ENCODE data around the gene TMEM119.
A peak's percentile ranks its signal among the peaks of the same experiment; 100 is the strongest.
"Not testable (repeated sequence)": the region's sequence is repeated elsewhere in the genome, so short reads cannot be mapped to it uniquely, and the experiment has no call there.

Gene TMEM119

GRCh38 chr12:108562348-108563135 is 35.3 kb downstream of the TMEM119 start, which contains the start of gene ISCU:
Gene ISCU (plus strand): TSS chr12:108562596. CDS start chr12:108562623, 27 bp downstream.
- peak; percentile 100 for DNase-seq

GRCh38 chr12:108561852-108562347 is 36.0 kb downstream of the TMEM119 start:
- DNase-seq = no peak

GRCh38 chr12:108560752-108561719 is 36.8 kb downstream of the TMEM119 start, which contains the start of gene SART3:
Gene SART3 (minus strand): TSS chr12:108561173. CDS start chr12:108561154, 19 bp downstream.
- DNase-seq = peak; percentile 93

GRCh38 chr12:108560321-108560721 is 37.6 kb downstream of the TMEM119 start:
- DNase-seq = no peak

GRCh38 chr12:108559748-108560147 is 38.1 kb downstream of the TMEM119 start:
- no peak for DNase-seq

GRCh38 chr12:108559007-108559655 is 38.8 kb downstream of the TMEM119 start:
- no peak for DNase-seq

GRCh38 chr12:108555383-108555782 is 42.5 kb downstream of the TMEM119 start:
- not testable (repeated sequence) for DNase-seq

- DNase-seq = no peak
Measured at GRCh38 chr12:108553799-108554198, 44.1 kb downstream of the TMEM119 start.

GRCh38 chr12:108551535-108551934 is 46.3 kb downstream of the TMEM119 start:
- DNase-seq = no peak

GRCh38 chr12:108548954-108549521 is 48.8 kb downstream of the TMEM119 start:
- no peak for DNase-seq

- no peak for DNase-seq
Measured at GRCh38 chr12:108547686-108548085, 50.2 kb downstream of the TMEM119 start.

GRCh38 chr12:108543652-108544051 is 54.2 kb downstream of the TMEM119 start:
- no peak for DNase-seq

- DNase-seq = no peak
Measured at GRCh38 chr12:108542320-108542719, 55.6 kb downstream of the TMEM119 start.
